ENCODE results near the gene KRT16.

KRT16 gene

DNA sequence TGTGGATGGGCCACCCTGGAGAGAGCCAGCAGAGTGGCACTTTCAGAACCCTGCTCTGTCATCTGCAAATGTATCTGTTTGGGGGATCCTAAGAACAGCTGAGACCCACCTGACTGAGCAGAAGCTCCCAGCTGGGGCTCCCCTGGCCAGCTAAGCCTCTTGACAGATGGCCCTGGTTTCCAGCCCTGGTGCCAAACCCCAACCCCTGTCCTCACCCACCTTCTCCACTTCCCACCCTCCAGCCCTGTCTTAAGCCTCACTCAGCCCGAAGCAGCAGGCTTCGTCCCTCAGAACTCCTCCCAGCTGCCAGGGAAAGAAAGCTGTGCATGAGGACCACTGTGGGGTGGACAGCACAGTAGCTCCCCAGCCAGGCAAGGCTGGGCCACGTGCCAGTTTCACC, 37.2 kb downstream of the KRT16 start:
- H3K4me3 ChIP-seq (ENCODE audit: low read depth, low read length): no peak overlapping the region
- DNase-seq (ENCODE audit: low read depth): no peak
- TF ChIP-seq, protein P1, sequence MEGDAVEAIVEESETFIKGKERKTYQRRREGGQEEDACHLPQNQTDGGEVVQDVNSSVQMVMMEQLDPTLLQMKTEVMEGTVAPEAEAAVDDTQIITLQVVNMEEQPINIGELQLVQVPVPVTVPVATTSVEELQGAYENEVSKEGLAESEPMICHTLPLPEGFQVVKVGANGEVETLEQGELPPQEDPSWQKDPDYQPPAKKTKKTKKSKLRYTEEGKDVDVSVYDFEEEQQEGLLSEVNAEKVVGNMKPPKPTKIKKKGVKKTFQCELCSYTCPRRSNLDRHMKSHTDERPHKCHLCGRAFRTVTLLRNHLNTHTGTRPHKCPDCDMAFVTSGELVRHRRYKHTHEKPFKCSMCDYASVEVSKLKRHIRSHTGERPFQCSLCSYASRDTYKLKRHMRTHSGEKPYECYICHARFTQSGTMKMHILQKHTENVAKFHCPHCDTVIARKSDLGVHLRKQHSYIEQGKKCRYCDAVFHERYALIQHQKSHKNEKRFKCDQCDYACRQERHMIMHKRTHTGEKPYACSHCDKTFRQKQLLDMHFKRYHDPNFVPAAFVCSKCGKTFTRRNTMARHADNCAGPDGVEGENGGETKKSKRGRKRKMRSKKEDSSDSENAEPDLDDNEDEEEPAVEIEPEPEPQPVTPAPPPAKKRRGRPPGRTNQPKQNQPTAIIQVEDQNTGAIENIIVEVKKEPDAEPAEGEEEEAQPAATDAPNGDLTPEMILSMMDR (IDR thresholded peaks at IDR 0.05; ENCODE audit: low read depth, low read length, missing control alignments): no peak
- in situ Hi-C loops (cut with HindIII; ENCODE audit: low sequenced_read_pairs): no loop called here

DNA sequence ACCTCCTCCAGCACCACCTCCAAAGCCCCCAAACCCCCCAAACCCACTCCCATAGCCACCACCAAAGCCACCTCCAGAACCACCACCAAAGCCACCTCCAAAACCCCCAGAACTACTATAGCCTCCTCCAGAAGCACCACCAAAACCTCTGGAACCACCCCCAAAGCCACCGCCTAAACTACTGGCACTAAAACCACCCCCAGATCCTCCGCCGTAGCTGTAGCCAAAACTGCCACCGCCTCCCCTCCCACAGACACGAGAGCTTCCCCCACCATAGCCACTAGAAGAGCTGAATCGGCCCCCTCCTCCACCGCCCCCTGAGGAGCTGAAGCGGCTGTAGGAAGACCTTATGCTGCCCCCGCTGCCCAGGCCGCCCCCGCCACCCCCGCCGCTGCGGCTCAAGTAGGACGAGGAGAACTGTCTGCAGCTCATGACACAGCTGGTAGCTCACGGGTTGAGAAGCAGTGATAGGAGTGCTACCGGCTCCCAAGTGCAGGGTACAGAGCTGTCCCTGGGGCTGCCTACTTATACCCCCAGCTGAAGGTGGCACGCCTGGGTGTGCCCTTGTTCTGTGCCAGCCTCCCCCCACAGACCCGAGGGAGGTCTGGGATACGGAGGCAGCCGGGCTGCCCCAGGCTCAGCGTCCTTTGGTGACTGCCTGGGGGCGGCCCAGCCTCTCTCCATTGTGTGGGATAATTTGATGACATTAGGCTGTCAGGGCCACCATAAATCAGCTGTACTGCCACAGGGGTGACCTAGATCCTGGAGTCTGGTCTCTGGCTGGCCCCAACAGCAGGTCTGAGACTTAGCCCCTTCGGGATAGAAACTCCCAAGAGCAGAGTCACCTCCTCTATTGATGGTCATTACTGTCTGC, 40.8 kb downstream of the KRT16 start, which contains the start of gene KRT9:
TSS of gene KRT9 (minus strand) at position 499 of the 874 bp plus-strand sequence. CDS start at position 432, 67 bp downstream.
- H3K4me3 ChIP-seq (ENCODE audit: low read depth, low read length): no peak within 1 kb of the TSS
- in situ Hi-C loops (cut with HindIII; ENCODE audit: low sequenced_read_pairs): no loop called here
- TF ChIP-seq, protein P1 (IDR thresholded peaks at IDR 0.05; ENCODE audit: low read depth, low read length, missing control alignments): no peak
- DNase-seq (ENCODE audit: low read depth): no peak

DNA sequence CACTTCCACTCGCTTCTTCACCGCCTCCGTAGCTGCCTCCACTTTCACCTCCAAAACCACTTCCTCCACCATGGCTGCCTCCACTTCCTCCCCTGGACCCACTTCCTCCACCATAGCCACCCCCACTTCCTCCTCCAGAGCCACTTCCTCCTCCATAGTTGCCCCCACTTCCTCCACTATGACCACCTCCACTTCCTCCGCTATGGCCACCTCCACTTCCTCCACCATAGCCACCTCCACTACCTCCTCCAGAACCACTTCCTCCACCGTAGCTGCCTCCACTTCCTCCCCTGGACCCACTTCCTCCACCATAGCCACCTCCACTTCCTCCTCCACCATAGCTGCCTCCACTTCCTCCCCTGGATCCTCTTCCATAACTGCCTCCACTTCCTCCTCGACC, 45.2 kb downstream of the KRT16 start:
- in situ Hi-C loops (cut with HindIII; ENCODE audit: low sequenced_read_pairs): no loop called here
- no peak for DNase-seq (ENCODE audit: low read depth)
- TF ChIP-seq, protein P1 (IDR thresholded peaks at IDR 0.05; ENCODE audit: low read depth, low read length, missing control alignments): no peak
- H3K4me3 ChIP-seq (ENCODE audit: low read depth, low read length): no peak overlapping the region

DNA sequence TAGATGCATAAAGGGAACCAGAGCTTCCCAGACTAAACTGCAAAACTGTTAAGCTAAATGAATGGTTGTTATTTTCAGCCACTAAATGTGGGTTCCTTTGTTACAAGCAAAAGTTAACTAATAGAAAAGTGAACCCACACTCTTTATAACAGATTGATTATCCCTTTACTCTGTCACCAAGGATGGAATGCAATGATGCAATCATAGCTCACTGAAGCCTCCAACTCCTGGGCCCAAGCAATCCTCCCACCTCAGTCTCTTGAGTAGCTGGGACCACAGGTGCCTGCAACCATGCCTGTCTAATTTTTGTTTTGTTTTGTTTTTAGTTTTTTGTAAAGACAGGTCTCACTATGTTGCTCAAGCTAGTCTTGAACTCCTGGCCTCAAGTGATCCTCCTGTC, 47.2 kb downstream of the KRT16 start:
- TF ChIP-seq, protein P1 (IDR thresholded peaks at IDR 0.05; ENCODE audit: low read depth, low read length, missing control alignments): no peak
- in situ Hi-C loops (cut with HindIII; ENCODE audit: low sequenced_read_pairs): no loop called here
- no peak for DNase-seq (ENCODE audit: low read depth)

DNA sequence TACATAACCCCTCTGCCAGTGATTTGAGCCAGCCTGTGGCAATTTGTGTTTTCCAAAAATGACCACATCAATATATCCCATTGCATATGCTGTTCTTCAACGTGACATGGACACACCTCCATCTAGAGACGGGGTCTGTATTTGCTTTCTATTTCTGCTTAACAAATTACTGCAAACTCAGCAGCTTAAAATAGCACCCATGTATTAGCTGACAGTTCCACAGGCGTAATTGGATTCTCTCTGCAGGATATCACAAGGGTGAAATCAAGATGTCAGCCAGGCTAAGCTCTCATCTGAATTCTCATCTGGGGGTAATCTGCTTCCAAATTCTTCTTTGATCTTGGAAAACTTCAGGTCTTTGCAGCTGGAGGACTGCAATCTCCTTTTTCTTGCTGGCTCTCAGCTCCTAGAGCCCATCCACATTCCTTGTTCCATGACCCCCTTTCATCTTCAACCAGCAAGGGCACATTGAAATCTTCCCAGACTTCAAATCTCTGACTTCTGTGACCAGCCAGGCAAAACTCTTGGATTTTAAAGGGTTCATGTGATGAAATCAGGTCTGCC, 48.9 kb downstream of the KRT16 start:
- TF ChIP-seq, protein P1 (IDR thresholded peaks at IDR 0.05; ENCODE audit: low read depth, low read length, missing control alignments): no peak
- in situ Hi-C loops (cut with HindIII; ENCODE audit: low sequenced_read_pairs): no loop called here
- DNase-seq (ENCODE audit: low read depth): no peak
- no peak overlapping the region for H3K4me3 ChIP-seq (ENCODE audit: low read depth, low read length)

More for the DNA sequence above, 47.2 kb downstream of the KRT16 start:
- no peak overlapping the region for H3K4me3 ChIP-seq (ENCODE audit: low read depth, low read length)

DNA sequence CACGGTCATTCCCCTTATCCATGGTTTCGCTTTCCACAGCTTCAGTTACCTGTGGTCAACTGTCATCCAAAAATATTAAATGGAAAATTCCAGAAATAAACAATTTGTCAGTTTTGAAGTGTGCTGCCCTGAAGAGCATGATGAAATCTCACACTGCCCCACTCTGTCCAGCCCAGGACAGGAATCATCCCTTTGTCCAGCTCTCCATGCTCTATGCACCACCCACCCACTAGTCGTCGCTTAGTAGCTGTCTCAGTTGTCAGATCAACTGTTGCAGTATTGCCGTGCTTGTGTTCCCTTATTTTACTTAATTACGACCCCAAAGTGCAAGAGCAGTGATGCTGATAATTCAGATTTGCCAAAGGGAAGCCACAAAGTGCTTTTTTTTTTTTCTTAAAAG, 51.0 kb downstream of the KRT16 start:
- no peak for DNase-seq (ENCODE audit: low read depth)
- no peak overlapping the region for H3K4me3 ChIP-seq (ENCODE audit: low read depth, low read length)
- TF ChIP-seq, protein P1 (IDR thresholded peaks at IDR 0.05; ENCODE audit: low read depth, low read length, missing control alignments): no peak
- in situ Hi-C loops (cut with HindIII; ENCODE audit: low sequenced_read_pairs): no loop called here
